Activated T-cell treated with anti-CD3 and anti-CD28 coated beads for 48 hours (primary cell): ENCODE measurements around the gene SSRP1.
"Not testable (repeated sequence)": the region's sequence is repeated elsewhere in the genome, so short reads cannot be mapped to it uniquely, and the experiment has no call there.

Source experiments
- DNase-seq: peaks from one replicate; pipeline ENCODE4 v3.0.0-alpha.2; 2020; ENCODE audit warnings: low read depth

Gene SSRP1

DNA sequence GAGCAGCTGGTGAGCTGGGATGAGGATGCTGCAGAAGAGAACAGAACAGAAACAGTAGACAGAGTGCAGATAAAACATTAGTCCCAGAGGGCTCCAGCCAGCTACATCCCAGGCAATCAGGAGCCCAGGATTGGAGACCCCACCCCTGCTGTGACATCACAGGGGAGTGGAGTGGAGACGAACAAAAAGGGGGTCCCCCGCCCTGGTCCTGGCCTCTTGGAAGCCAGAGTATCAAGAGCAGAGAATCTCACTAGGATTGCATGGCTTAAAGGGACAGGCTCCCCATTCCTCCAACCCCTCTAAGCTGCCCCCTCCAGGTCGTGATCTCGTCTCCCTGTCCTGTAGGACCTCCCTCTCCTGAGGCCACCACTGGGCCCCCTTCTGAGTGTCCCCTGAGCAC is 2.5 kb upstream of the SSRP1 start, which contains the start of gene P2RX3:
P2RX3 (plus strand) TSS at position 211 of the 400 bp plus-strand sequence. CDS start 199 bp downstream, outside the sequence.
- no peak for DNase-seq

GRCh38 chr11:57336856-57337255 is 1.2 kb upstream of the SSRP1 start:
- not testable (repeated sequence) for DNase-seq

GRCh38 chr11:57336111-57336666 is 497 bp upstream of the SSRP1 start:
- DNase-seq: no peak

DNA sequence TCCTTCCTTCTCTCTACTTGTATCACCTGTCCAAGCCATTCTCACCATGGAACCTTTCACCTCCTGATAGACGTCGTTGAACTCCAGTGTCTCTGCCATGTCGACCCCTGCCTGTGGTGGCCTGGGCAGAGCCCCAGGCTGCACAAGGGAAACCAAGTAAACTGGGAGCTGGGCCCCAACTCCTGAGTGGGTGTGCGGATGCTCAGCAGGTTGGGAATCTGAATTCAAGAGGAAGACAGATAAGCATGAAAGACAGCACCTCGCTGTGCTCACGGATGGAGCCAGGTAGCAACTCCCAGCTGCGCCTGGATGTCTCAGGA is 709 bp downstream of the SSRP1 start:
- DNase-seq: no peak

DNA sequence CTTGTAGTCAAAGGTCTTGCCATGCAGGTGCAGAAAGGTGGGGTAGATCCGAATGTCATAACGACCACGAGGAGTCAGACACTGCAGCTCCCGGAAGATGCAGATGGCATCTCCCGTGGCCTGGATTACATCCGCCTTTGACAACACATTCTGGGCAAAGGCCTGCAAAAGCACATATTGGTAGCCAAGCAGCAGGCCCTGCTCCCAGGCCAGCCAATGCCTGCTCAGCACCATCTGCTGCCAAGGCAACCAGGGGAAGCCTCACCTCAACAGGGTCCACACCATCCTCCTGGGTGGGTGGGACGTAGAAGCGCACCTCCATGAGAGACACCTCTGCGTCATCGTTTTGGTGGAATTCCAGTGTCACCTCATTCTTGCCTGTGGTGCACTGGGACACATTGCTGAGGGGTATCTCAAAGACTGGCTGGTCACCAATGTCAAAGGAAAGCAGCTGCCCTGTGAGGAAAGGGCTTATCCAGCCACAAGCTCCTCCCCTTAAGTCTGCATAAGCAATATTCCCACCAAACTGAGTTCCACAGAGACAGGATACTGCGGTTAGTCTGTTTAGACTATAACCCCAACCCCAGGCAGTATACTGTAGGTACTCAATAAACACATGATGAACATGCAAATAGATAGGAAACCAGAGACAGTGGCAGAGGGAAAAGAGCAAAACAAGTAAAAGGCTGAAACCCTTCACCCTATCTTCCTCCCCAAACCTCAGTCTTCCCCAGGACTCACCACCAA is 2.8 kb downstream of the SSRP1 start:
- DNase-seq: no peak

GRCh38 chr11:57331720-57332119 is 4.0 kb downstream of the SSRP1 start:
- DNase-seq: no peak

DNA sequence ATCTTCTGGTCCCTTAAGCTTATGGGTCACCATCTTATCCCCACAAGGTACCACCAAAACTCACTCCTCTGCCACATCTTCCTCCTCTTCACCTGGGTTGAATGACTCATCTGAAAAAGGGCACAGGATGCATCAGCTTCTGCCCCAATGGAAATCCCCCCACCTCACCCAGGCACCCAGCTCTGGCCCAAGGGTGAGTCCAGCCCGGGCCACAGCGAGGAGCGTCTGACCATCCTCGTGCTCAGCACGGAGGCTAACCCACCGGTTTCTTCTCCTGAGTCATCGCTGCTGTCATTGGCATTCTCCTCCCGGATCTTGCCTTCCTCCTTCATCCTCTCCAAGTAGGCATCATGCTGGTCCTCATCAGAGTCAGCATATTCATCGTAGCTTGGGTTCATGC is 5.7 kb downstream of the SSRP1 start:
- no peak for DNase-seq

GRCh38 chr11:57327721-57328120 is 8.0 kb downstream of the SSRP1 start:
- no peak for DNase-seq

DNA sequence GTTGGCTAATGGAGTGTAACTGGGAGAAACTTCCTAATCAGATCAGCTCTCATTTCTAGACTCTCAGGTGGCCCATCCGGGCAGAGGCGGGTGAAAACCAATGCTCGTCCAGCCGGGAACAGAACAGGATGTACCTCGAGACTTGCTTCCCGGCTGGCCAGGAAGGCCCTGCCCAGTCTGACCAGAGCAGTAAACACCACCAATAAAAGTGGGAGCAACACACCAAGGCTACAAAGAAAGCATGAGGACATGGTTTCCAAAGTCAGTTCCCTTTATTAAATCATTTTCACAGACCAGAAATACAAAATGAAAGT is 10.0 kb downstream of the SSRP1 start:
- DNase-seq: no peak

- DNase-seq: peak; percentile 89
Observed at GRCh38 chr11:57324886-57325734, 10.6 kb downstream of the SSRP1 start, which contains the start of gene TNKS1BP1. Gene TNKS1BP1 (minus strand): TSS chr11:57324952. CDS start chr11:57321885, 3,067 bp downstream.

GRCh38 chr11:57324154-57324885 is 11.4 kb downstream of the SSRP1 start:
- DNase-seq: no peak

- no peak for DNase-seq
Observed at GRCh38 chr11:57323855-57324153, 11.9 kb downstream of the SSRP1 start.

DNA sequence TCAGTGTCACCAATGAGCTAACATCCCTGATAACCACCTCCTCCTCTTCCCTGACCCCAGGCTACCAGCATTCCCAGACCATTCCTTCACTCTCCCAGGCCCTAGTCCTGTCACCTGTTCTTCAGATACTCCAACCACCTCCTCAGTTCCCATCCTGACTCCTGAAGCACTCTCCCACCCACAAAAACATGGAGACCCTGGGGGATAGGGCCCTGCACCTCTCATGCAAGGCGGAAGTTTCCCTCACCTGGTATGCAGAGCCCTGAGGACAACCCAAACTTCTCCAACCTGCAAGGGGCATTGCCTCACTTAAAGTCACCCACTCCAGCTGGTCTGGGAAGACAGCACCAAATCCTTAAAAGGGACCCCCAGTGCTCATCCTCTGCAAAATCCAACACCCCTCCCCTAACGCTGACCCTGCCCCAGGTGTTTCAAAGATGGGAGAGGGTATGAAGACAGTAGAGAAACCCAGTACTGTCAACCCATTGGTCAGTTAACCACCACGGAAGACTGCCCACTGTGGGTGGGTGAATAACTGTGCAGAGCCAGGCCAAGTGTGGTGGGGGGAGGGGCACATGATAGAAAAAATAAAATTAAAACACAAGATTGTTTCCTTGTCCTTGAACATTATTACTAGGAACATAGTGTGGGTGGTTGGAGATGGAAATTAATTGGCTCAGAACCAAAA is 12.4 kb downstream of the SSRP1 start:
- no peak for DNase-seq

GRCh38 chr11:57322256-57323166 is 13.2 kb downstream of the SSRP1 start:
- no peak for DNase-seq

- no peak for DNase-seq
Observed at GRCh38 chr11:57321388-57322255, 14.1 kb downstream of the SSRP1 start.

- no peak for DNase-seq
Observed at GRCh38 chr11:57320719-57321387, 14.8 kb downstream of the SSRP1 start.

DNA sequence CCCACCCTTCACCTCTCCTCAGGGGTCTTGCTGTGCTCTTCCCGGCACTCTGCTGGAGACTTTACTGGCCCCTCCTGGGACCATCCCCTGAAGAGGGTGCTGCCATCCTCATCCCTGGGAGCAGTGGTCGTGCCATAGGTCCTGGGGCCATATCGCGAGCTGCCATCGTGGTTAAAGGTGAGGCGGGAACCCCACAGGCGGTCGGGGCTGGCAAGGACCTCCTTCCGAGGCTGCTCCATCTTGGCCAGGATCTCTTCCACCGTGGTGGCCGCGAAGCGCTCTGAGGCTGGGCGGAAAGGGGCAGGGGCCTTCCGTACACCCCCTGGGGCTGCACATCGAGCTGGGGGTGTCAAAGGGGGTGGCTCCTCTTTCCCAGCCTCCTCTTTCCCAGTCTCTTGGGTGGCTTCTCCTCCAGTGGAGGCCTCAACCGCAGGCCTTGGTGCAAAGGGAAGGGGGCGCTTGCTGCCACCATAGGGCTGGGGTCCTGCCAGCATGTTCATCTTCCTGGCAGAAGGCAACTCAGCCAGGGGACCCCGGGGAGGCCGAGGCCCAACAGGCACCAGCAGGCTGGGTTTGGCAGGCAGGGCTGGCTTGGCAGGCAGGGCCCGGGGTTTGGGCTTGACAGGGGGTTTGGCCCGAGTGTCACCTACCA is 15.5 kb downstream of the SSRP1 start:
- no peak for DNase-seq

DNA sequence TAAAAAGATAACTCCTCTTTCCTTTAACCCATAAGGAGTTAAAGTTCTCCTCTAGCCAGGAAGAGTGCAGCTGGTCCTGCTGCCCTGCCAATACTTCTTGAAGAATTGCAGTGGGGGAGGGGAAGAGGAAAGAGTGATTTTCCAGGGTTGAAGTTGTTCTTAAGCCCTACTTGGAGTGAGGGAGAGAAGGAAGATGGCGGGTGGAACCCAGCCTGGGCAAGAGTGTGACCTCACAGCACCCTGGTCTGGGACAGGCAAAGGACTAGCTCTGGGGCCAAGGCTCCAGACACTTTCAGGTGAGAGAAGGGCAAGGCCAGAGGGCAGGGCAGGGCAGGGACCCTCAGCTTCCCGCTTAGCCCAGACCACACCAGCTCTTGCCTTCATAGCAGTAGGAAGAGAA is 17.5 kb downstream of the SSRP1 start:
- DNase-seq: no peak

DNA sequence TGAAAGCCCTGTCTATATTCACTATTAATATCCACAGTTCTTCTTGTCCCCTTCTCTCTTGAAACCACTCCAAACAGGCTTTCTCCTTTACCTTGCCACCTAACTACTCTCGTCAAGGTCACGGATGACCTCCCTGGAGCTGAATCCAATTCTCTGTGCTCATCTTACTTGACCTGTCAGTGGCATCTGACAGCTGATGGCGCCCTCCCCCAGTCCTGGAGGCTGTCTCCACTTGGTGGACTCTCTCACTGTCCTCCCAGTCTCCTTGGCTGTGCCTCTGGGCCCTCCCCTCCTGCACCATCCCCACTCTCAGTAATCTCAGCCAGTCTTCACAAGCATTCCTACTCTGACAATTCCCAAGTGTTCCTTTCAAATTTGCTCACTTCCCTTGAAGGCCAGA is 19.7 kb downstream of the SSRP1 start:
- no peak for DNase-seq
